GM12801 (cell line): Measurements from ENCODE around the gene CHCHD6.

ENCODE experiments used
- CTCF ChIP-seq: IDR thresholded peaks from one replicate; pipeline ENCODE4 v1.5.1; 2011; ENCODE audit warnings: control low read depth; ENCODE audit not compliant: insufficient read length; ENCODE audit errors: extremely low read depth

CHCHD6 gene

GRCh38 chr3:126916546-126916945, 212.5 kb downstream of the CHCHD6 start:
- no peak for TF ChIP-seq CTCF

DNA sequence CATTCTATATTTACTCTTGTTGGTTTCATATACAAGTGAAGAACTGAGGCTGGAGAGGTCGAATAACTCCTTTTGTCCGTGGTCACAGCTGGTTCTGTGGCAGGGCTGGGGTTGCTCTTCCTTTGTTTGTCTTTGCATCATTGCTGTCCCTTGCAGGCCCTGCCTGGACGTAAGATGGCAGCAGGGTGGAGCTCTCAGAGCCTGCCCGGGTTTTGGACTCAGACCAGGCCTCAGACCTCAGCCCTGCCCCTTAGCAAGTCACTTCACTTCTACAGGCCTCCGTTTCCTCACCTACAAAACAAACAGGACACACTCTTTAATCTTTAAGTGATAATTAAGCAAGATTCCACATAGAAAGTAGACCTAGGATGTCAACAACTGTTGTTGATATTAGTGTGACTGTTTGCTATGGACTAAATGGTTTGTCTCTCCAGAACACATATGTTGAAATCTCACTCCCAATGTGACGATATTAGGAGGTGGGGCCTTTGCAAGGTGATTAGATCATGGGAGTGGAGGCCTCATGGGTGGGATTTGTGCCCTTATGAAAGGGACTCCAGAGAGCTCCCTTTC, 213.3 kb downstream of the CHCHD6 start:
- no peak for TF ChIP-seq CTCF

DNA sequence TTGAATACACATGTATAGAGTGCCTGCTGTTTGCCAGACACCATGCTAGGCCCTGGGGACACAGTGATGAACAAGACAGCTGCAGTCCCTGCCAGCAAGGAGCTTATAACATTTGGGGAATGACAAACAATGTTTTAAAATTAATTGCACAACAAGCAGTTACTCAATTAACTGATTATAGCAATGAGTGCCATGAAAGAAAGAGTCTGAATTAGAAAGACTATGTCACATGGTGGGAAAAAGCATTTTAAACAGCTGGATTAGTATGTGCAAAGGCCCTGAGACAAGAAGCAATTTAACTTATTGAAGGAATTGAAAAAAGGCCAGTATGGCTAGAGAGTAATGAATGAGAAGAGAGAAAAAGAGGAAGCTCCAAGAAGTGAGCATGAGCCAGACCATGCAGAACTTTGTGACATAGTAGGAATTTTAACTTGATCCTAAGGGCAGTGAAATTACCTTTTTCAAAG, 214.3 kb downstream of the CHCHD6 start:
- TF ChIP-seq CTCF, result no peak

GRCh38 chr3:126921085-126921824, 217.2 kb downstream of the CHCHD6 start:
- no peak for TF ChIP-seq CTCF

DNA sequence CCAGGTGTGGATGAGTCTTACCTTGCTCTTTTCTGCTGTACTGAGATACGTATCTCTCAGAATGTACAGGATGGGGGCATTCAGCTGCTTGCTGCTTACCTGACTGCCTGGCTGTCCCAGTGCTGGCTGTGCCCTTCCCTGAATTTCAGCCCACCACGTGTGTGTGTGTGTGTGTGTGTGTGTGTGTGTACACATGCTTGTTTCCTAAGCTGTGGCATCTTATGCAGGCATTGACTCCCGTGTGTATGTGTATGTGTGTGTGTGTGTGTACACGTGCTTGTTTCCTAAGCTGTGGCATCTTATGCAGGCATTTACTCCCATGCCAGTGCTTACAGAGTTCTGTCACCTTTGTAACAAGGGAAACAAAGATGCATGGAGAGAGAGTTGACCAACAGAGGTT, 218.4 kb downstream of the CHCHD6 start:
- TF ChIP-seq CTCF, result no peak

- TF ChIP-seq CTCF, result no peak
Measured at GRCh38 chr3:126923423-126923822, 219.4 kb downstream of the CHCHD6 start.

DNA sequence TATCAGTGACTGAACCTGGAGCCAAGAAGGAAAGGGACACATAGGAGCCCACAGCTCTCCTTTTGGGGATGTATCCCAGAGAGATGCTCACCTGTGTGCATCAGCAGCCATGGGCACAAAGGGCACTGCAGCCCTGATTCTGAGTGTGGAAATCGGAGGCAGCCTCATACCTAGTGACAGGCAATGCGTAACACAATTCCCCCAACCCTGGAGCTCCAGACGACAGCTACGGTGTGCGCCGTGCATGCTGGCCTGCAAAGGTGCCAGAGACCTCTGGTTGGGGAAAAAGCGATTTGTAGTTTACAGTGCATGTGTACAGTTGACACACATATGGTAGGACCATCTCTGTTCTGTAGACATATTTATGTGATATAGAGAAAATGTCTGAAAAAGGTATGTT, 219.9 kb downstream of the CHCHD6 start:
- no peak for TF ChIP-seq CTCF
